Measurements from ENCODE around the gene MAN1A2. TPM values are rescaled to one million over a fixed set of nuclear protein-coding genes. Genes with fewer than 3 reads are reported as not detected.

The MAN1A2 gene
- total RNA-seq, 1 donor from 2014 or later: 43.5 TPM

- H3K36me3 ChIP-seq (ENCODE audit: insufficient read depth, low read length): peaks cover 5% of the 10 kb centered on the region
- no peaks in the 10 kb centered on the region for H4K20me1 ChIP-seq (ENCODE audit: insufficient read depth, low read length)
- H3K4me2 ChIP-seq (ENCODE audit: low read length): no peak overlapping the region
- TF ChIP-seq CTCF (IDR thresholded peaks at IDR 0.05; ENCODE audit: insufficient read depth, low read depth, low read length): no peak
- TF ChIP-seq EZH2 (IDR thresholded peaks at IDR 0.05; ENCODE audit: insufficient read depth, low read length): no peak
- H3K9me3 ChIP-seq (ENCODE audit: insufficient read depth, low read depth, low read length): no peaks in the 10 kb centered on the region
- H2AFZ ChIP-seq (ENCODE audit: low read depth, low read length): no peak overlapping the region
- no peak overlapping the region for H3K27ac ChIP-seq (ENCODE audit: low read depth, low read length)
- H3K79me2 ChIP-seq (ENCODE audit: insufficient read depth, low read length): no peaks in the 10 kb centered on the region
- no peaks in the 10 kb centered on the region for H3K27me3 Mint-ChIP-seq (ENCODE audit: low read depth, unreplicated experiment)
- peaks cover 4% of the 10 kb centered on the region for H3K4me1 ChIP-seq (ENCODE audit: insufficient read depth, low read length)
- no peak overlapping the region for H3K9ac ChIP-seq (ENCODE audit: low read length)
- H3K4me3 Mint-ChIP-seq (ENCODE audit: unreplicated experiment): no peak overlapping the region
- peaks cover 13% of the 10 kb centered on the region for H3K4me1 Mint-ChIP-seq (ENCODE audit: low read depth, unreplicated experiment)
- no peak overlapping the region for H3K27ac Mint-ChIP-seq (ENCODE audit: unreplicated experiment)
- no peaks in the 10 kb centered on the region for H3K9me3 Mint-ChIP-seq (ENCODE audit: unreplicated experiment)
- no peaks in the 10 kb centered on the region for H3K27me3 ChIP-seq (ENCODE audit: insufficient read depth, low read length)
- no peak for FAIRE-seq
- no peaks in the 10 kb centered on the region for H3K36me3 Mint-ChIP-seq (ENCODE audit: low read depth, unreplicated experiment)
- no peak for DNase-seq (ENCODE audit: low read depth)
- no peak overlapping the region for H3K4me3 ChIP-seq (ENCODE audit: insufficient read depth, low read depth, low read length)
These were observed 155.9 kb downstream of the MAN1A2 start for GRCh38 chr1:117523111-117523510.

GRCh38 chr1:117527074-117527473, 159.8 kb downstream of the MAN1A2 start:
- no peak overlapping the region for H3K27ac ChIP-seq (ENCODE audit: low read depth, low read length)
- H3K9me3 Mint-ChIP-seq (ENCODE audit: unreplicated experiment): no peaks in the 10 kb centered on the region
- H3K4me2 ChIP-seq (ENCODE audit: low read length): no peak overlapping the region
- no peaks in the 10 kb centered on the region for H4K20me1 ChIP-seq (ENCODE audit: insufficient read depth, low read length)
- no peak overlapping the region for H3K9ac ChIP-seq (ENCODE audit: low read length)
- no peak overlapping the region for H2AFZ ChIP-seq (ENCODE audit: low read depth, low read length)
- FAIRE-seq: peak; percentile 70
- no peak for TF ChIP-seq EZH2 (IDR thresholded peaks at IDR 0.05; ENCODE audit: insufficient read depth, low read length)
- no peak overlapping the region for H3K4me3 Mint-ChIP-seq (ENCODE audit: unreplicated experiment)
- H3K4me1 Mint-ChIP-seq (ENCODE audit: low read depth, unreplicated experiment): peaks cover 15% of the 10 kb centered on the region
- H3K4me3 ChIP-seq (ENCODE audit: insufficient read depth, low read depth, low read length): no peak overlapping the region
- H3K36me3 ChIP-seq (ENCODE audit: insufficient read depth, low read length): peaks cover 5% of the 10 kb centered on the region
- H3K27ac Mint-ChIP-seq (ENCODE audit: unreplicated experiment): no peak overlapping the region
- H3K4me1 ChIP-seq (ENCODE audit: insufficient read depth, low read length): peaks cover 4% of the 10 kb centered on the region
- no peaks in the 10 kb centered on the region for H3K27me3 Mint-ChIP-seq (ENCODE audit: low read depth, unreplicated experiment)
- H3K27me3 ChIP-seq (ENCODE audit: insufficient read depth, low read length): no peaks in the 10 kb centered on the region
- no peak for DNase-seq (ENCODE audit: low read depth)
- no peaks in the 10 kb centered on the region for H3K9me3 ChIP-seq (ENCODE audit: insufficient read depth, low read depth, low read length)
- no peaks in the 10 kb centered on the region for H3K79me2 ChIP-seq (ENCODE audit: insufficient read depth, low read length)
- no peaks in the 10 kb centered on the region for H3K36me3 Mint-ChIP-seq (ENCODE audit: low read depth, unreplicated experiment)

- Histone ChIP-seq H3K79me2 (ENCODE audit: insufficient read depth, low read length) (no peaks in the 10 kb centered on the region), H3K4me1 (ENCODE audit: insufficient read depth, low read length) (peaks cover 4% of the 10 kb centered on the region), H3K4me2 (ENCODE audit: low read length) (no peak overlapping the region), H2AFZ (ENCODE audit: low read depth, low read length) (no peak overlapping the region), H3K27ac (ENCODE audit: low read depth, low read length) (no peak overlapping the region), H3K36me3 (ENCODE audit: insufficient read depth, low read length) (peaks cover 4% of the 10 kb centered on the region), H3K4me3 (ENCODE audit: insufficient read depth, low read depth, low read length) (no peak overlapping the region), H3K27me3 (ENCODE audit: insufficient read depth, low read length) (no peaks in the 10 kb centered on the region), H4K20me1 (ENCODE audit: insufficient read depth, low read length) (no peaks in the 10 kb centered on the region), H3K9ac (ENCODE audit: low read length) (no peak overlapping the region), H3K9me3 (ENCODE audit: insufficient read depth, low read depth, low read length) (no peaks in the 10 kb centered on the region)
- H3K9me3 Mint-ChIP-seq (ENCODE audit: unreplicated experiment): no peaks in the 10 kb centered on the region
- FAIRE-seq (peak; percentile 58), DNase-seq (ENCODE audit: low read depth) (peak; percentile 54)
- no peak overlapping the region for H3K27ac Mint-ChIP-seq (ENCODE audit: unreplicated experiment)
- no peak overlapping the region for H3K4me3 Mint-ChIP-seq (ENCODE audit: unreplicated experiment)
- H3K4me1 Mint-ChIP-seq (ENCODE audit: low read depth, unreplicated experiment): peaks cover 15% of the 10 kb centered on the region
- H3K27me3 Mint-ChIP-seq (ENCODE audit: low read depth, unreplicated experiment): no peaks in the 10 kb centered on the region
- no peaks in the 10 kb centered on the region for H3K36me3 Mint-ChIP-seq (ENCODE audit: low read depth, unreplicated experiment)
- TF ChIP-seq EZH2 (IDR thresholded peaks at IDR 0.05; ENCODE audit: insufficient read depth, low read length) (no peak), CTCF (IDR thresholded peaks at IDR 0.05; ENCODE audit: insufficient read depth, low read depth, low read length) (no peak)
These were observed 160.4 kb downstream of the MAN1A2 start for GRCh38 chr1:117527566-117528102.
